T-helper 2 cell (primary cell): ENCODE measurements around the gene LCE3E.
"Not testable (repeated sequence)": the region's sequence is repeated elsewhere in the genome, so short reads cannot be mapped to it uniquely, and the experiment has no call there.

ENCODE experiments used
- DNase-seq, 5 experiments: peaks; one replicate each; pipeline versions ENCODE4 v3.0.0 to v3.0.0-alpha.2; 2012 to 2022
- total RNA-seq, 2 donors: gene quantifications; one replicate each; lab custom pipeline; 2026; lab: John Stamatoyannopoulos, UW

Gene LCE3E, protein sequence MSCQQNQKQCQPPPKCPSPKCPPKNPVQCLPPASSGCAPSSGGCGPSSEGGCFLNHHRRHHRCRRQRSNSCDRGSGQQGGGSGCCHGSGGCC
- 0 reads per million in 2 donors for total RNA-seq

DNA sequence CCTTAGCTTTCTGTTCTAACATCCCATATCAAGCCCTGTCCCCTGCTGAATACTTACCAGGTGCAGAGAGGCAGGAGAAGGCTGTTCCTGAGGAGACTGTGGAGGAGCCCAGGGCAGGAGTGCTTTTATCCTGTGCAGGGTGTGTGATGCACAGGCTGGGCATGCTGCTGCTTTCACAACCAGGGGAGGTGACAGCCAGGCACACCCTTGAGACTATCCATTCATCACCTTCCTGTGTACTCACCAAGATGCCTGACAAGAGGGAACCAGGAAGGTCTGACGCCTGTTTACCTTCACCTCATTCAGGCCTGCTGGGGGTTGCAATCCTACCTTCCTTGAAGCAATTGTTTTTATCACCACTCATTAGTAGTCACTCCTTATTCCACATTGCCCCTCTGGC is at the start of gene LCE3E:
TSS of gene LCE3E (minus strand) at position 100 of the 400 bp plus-strand sequence. CDS start 572 bp downstream, outside the sequence.
- no peak for DNase-seq

DNA sequence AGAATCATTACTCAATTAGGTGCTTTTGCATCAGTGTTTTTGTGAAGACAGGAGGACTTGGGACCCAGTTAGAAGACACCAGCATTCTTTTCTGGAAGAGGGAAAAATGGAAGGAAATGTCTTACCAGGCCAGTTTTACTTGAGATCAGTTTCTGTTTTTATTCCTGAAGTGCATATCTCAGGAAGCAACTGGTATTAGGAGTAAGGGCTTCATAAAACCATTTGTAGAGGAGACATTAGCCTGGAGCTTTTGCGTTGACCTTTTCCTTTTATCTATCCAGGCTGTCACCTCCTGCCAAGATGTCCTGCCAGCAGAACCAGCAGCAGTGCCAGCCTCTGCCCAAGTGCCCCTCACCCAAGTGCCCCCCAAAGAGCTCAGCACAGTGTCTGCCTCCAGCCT is 46.9 kb upstream of the LCE3E start, which contains the start of gene LCE3B:
TSS of gene LCE3B (plus strand) at position 301 of the 400 bp plus-strand sequence. CDS start at position 301, 0 bp downstream.
- no peak for DNase-seq

DNA sequence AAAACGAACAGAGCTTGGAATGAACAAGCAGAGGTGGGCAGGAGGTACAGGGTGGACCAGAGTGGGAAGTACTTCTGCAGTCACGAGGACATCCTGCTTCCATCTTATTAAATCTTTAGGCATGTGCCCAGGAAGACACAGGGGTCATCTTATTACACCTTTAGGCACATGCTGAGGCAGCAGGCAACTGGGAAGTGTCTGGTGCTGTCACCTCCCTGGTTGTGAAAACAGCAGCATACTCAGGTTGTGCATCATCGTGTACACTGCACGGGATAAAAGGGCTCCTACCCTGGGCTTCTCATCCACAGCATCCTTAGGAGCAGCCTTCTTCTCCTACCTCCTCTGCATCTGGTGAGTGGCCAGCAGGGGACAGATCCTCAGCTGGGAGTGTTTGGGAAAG is 33.4 kb upstream of the LCE3E start, which contains the start of gene LCE3C:
TSS of gene LCE3C (plus strand) at position 301 of the 400 bp plus-strand sequence. CDS start 498 bp downstream, outside the sequence.
- DNase-seq = no peak

DNA sequence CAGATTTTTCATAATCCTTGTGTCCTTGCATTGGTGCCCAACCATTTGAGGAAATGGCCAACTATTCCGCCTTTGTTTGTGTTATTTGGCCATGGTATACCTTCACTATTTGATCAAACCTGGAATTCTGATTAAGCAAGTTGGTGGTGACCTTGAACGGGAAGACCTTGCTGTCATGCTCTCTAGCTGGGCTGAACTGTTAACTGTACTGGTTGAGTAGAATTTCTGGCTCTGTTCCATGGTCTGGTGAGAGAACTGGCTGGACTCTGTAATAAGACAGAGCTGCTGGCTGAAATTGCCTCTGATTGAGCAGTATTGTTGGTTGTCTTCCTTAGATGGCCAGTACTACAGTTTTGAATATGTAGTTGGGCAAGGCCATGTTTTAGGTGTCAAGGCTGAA is 30.4 kb upstream of the LCE3E start:
- DNase-seq = no peak

DNA sequence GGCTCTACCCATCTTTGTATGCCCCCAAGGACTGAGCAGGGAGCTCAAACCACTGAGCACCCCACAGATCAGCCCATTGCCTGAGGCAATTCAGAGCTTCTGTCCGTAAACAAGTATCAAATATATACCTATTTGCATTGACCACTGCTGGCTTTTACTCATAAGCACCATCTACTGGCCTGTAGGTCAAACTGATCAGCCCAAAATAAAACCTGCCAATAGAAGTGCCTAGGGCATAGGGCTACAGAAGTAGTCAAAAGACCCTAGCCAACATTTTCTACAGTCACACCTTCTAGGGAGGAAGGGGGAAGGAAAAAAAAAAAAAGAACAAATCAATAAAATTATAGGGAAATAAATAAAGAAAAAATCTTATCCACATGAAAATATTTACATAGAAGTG is 19.0 kb upstream of the LCE3E start:
- no peak for DNase-seq

DNA sequence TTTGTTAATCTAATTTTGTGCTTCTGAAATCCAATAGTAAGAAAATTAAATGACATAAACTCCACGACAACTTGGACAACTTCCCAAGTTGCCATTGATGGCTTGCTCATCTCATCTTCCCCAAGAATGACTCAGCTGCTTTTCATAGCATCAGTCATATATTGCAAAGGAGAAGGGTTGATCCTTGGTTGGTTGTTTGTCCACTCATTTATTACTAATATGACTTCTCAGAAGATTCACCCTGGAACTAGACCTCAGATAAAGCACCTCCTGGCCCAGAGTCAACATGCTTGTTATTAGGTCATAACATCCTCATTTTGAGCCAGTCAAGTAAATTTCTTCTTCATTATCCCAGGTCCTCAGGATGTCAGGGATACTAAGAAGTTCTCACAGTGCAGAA is 16.1 kb upstream of the LCE3E start:
- no peak for DNase-seq

DNA sequence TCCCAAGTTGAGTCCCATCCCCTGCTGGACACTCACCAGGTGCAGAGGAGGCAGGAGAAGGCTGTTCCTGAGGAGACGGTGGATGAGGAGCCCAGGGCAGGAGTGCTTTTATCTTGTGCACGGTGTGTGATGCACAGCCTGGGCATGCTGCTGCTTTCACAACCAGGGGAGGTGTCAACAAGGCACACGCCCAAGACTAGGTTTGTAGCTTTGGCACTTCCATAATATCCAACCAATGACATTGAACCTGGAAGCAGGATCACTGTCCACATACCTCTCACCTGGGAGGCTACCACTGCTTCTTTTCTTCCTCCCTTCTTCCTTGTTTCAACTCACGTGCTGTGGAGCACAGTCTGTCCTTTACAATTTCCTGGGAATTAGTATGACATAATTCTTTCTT is 13.9 kb upstream of the LCE3E start, which contains the start of gene LCE3D:
TSS of gene LCE3D (minus strand) at position 84 of the 400 bp plus-strand sequence. CDS start 580 bp downstream, outside the sequence.
- DNase-seq = no peak

DNA sequence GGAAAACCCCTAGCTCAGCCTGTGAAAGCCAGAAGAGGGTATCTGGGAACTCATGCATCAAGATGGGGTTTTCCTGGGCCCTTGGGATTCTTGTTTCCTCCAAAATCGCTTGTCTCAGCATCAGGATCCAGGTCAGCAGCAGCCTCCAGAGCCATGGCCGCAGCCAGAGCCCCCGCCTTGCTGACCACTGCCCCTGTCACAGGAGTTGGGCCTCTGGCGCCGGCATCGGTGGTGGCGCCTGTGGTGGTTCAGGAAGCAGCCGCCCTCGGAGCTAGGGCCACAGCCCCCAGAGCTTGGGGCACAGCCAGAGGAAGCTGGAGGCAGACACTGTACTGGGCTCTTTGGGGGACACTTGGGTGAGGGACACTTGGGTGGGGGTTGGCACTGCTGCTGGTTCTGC is 12.9 kb upstream of the LCE3E start:
- not testable (repeated sequence) for DNase-seq

DNA sequence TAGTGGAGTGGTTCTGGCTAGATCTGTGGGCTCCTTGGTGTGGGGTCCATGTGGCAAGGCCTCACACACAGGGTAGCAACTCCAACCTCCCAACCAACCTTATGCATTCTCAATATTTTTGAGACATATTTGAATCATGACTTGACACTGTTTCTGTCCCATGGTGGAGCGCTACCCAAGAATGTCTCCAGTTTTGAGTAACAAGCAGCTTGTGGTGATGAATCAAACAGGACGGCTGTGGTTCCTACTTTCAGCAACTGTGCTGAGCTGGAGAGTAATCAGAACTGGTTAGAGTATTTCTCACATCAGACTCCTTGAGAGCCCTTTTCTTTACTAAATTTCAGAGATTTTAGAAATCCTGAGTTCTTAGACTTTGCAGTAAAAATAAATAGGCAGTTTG is 10.6 kb upstream of the LCE3E start:
- DNase-seq = peak in 1 of 5 experiments; percentile 88

DNA sequence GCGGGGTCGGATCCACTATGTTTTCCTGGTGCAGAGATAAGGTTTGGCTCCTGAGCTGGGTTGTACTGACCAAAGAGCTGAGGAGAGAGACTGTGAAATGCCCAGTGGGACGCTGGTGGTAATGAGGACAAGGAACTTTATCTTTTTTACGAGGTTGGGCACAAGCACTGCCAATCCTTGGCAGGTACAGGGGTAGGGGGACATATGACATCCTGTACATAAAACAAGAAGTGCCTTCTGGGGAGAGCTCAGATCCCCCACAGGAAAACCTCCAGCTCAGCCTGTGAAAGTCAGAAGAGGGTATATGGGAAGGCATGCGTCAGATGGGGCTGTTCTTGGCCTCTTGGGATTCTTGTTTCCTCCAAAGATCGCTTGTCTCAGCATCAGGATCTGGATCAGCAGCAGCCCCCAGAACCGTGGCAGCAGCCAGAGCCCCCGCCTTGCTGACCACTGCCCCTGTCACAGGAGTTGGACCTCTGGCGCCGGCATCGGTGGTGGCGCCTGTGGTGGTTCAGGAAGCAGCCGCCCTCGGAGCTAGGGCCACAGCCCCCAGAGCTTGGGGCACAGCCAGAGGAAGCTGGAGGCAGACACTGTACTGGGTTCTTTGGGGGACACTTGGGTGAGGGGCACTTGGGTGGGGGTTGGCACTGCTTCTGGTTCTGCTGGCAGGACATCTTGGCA is 905 bp downstream of the LCE3E start:
- no peak for DNase-seq

DNA sequence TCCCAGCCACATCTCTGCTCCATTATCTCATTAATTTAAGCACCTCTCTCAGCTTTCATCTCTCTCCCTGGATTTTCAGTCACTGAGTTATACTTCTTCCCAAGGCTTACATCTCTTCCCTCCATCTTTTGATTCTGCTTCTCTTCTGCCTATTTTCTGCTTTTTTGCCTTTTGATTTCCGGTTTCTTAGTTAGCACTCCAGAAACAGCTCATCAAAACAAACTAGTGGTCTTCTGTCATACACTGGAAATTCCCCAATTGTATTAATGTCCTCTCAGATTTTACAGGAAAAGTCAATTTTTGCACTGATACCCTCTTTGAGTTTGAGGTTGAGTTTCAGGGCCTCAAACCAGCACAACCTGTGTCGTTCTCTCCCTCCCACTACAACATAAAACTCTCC is 1.5 kb downstream of the LCE3E start:
- peak in 1 of 5 experiments; percentile 29 for DNase-seq

DNA sequence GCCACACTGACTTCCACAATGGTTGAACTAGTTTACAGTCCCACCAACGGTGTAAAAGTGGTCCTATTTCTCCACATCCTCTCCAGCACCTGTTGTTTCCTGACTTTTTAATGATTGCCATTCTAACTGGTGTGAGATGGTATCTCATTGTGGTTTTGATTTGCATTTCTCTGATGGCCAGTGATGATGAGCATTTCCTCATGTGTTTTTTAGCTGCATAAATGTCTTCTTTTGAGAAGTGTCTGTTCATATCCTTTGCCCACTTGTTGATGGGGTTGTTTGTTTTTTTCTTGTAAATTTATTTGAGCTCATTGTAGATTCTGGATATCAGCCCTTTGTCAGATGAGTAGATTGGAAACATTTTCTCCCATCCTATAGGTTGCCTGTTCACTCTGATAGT is 18.2 kb downstream of the LCE3E start:
- DNase-seq = not testable (repeated sequence)

DNA sequence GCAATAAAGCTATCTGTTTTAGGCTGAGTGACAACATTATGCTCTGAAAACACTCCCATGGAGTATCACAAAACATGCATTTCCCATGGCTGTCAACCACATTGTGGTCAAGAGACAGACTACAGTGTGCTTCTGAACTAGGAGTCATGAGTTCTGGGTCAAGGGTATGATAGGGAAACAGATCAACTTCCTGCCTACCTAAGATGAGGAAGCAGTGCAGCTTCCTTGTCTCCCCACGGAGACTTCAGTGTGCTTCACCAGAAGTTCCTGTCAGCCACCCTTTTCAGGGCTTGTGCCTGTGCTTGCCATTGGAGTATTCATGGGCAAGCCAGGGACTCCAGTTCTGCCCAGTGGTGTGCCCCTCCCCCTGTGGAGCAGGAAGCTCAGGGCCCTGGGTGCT is 19.9 kb downstream of the LCE3E start:
- DNase-seq = no peak

DNA sequence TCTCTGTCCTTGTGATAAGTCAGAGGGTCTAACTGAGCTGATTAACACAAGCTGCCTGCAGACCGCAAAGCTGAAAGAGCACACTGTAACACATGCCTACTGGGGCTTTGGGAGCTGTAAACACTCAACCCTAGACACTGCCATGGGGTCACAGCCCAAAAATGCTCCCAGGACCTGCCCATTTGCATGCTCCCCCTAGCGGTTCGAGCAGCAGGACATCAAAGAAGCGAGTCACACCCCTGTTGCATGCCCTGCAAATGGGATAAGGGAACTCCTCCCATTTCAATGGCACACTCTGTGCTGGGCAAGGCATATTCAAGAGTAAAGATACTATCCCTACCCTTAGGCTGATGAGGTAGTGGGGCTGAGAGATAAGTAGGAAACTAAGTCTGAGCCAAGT is 22.8 kb downstream of the LCE3E start:
- peak in 1 of 5 experiments; percentile 7 for DNase-seq

DNA sequence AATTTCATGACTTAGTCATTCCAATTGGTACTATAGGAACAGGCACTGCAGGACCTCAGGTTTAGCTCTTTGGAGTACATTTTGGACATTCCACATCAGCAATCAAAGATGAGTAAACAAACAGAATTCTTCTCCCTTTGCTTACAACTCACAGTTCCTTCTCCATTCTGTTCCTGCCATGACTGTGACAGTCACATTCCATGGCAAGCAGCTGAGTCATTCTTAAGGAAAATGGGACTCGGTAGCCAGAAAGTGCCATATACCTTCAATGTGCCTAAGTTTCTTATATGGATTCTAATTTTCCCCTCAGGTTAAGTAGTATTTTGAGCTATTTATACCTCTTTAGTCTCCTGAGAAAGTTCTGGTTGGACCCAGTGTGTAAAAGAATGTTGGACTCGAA is 26.7 kb downstream of the LCE3E start:
- no peak for DNase-seq

DNA sequence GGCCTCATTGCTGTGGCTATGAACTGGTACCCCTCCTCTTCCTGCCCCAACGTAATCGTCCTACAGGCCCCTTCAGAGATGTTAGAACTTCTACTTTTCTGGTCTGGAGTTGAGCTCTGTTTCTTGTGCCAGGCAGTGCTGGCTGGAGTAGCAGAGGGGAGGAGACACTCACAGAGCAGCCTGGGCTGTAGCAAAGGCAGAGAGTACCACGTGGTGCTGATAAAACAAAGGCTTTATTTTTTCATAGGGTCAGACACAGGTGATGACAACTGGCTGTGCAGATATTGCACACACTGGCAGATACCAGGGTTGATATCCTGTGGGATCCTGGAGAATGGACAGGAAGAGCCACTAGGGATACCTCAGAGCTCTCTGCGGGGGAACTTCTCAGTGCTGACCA is 29.1 kb downstream of the LCE3E start:
- DNase-seq = no peak

DNA sequence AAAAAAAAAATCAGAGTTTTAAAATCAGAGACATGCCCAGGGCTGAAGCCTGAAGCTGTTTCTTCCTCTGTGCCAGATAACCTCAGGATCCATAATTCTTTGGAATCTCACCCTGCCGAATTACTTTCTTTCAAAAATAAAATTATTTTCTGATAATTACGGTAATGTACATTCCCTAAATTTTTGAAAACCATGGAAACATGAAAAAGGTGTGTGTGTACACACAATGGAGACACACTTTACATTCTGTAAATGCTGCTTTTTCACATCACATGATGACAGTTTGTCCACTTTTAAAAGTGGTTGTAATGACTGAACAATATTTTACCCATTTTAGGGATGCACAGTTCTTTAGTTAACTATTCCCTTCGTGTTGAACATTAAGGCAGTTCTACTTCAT is 30.8 kb downstream of the LCE3E start:
- DNase-seq = no peak

DNA sequence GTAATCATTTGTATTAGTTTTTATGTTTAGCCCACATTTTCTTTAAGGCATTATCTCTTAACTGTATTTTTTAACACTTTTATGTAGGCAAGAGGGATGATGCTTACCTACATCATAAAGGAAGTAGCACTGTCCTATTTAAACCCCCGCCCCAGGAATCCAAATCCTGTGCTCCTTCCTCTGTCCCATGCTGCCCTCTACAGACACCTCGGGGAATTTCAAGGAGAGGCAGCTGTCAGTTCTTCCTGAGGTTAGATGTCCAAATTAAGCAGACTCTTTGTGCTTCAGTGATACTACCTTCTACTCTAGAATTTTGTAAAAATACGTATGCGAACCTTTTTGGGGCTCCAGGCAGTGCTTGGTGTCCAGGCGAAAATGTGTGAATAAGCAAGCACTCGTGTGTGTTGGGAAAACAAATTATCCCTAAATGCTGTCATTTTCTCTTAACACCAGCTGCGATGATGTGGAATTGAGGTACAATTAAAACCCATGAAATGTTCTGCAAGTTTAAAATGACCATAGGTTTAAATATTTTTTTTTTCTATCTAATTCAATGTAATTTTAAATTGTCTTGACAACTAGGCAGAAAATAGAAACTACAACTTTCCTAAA is 33.1 kb downstream of the LCE3E start:
- DNase-seq = peak in 1 of 5 experiments; percentile 12

DNA sequence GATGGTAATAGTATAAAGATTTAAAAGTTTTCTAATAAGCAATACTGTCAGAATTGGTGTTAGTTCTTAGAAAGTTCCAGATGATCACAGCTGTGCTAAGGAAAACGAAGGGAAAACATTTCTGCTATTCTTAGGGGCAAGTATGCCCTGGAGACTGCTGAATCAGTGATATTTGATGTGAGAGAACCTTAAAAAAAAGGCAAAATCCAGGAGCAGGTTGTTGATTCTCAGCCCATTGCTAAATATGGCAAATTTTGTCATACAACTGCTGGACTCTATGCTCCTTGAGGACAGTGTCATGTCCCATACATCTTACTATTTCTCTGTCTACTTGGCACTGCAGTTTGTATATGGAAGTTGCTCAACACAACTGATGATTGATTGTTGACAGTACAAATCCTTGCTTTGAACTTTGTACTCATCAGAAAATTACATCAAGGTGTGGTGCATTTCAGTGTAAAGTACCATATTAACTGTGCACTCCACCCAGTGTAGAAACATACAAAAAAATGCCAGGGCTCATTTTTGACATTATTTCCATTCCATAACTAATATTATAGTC is 41.4 kb downstream of the LCE3E start:
- DNase-seq = no peak

DNA sequence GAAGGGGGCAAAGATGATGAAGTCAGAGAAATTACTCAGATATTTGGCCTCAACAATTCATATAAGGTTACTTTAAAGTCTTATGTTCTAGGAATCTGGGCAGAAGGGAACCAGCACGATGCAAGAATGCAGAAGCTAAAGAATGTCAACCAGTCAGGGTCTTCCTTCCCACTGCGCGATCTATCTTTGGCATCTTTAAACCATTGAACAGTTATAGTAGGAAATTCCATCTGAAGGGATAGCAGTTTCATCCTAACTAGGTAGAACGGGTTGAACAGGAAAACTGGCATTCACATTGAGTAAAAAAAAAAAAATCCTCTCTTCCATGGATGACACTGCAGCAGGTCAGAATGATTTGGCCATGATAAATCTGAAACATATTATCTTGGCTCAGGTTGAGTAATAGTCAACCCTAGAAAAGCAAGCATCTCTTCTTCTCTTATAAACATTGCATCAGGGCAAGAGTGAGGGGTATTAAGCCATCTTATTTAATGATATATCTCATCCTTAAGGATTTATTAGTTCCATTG is 46.0 kb downstream of the LCE3E start:
- no peak for DNase-seq

DNA sequence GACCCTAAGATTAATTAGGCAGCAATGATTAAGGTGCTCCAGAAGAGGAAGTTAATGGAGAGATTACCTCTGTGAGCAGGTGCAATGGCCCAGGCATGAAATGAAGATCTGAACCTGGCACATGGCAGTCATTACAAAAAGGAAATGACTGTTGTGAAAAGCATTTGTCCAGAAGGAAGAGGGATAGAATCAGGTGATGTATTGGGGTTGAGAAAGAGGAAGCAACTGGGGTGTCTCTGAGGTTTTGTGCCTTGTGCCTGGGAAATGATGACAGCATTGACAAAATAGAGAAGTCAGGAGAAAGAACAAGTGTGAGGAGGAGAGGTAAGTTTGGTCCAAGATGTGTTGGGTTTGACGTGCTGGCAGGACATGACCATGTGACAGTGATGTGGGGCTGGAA is 46.7 kb downstream of the LCE3E start:
- no peak for DNase-seq

DNA sequence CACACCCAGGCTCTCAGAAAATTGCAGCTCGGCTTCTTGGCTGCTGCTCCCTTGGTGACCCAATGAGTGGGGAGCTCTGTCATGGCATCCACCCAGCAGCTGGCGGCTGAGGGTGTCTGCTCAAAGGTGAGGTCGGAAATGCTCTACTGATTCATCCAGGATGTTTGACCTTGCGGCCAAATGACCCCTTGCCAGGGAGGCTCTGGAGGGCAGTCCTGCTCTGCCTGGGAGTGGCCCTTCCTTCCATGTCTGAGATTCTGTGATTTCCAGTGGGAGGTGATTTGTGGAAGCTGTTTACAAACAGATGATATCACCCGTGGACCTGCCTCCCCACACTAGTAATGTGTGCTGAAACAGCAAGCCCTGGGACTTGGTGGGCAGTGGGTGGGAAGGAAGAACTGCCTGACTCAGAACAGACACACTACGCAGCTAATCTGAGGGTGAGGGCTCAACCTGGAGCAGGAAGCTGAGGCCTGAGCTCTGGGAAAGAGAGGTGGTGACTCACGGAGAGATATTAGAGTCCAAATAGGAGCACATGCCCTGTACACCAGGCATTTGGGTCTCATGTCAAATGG is 49.3 kb downstream of the LCE3E start:
- no peak for DNase-seq

DNA sequence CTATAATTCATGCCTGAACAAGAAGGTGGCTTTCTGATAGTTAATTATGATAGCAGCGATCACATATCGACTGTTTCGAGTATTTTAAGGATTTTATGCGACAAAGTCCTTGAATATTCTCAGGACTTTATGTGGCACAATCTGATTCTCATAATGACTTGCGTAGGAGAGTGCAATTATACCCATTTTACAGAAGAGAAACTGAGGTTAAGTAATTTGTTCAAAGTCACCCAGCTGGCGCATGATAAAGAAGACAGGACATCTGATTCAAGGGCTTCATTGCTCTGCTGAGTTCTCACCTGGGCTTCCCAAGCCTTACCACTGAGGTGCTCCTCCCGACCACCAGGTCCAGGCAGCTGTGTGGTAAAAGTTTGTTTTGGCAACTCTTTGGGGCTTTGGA is 50.5 kb downstream of the LCE3E start:
- DNase-seq = no peak
